HG02623 (cell line): ENCODE data around the gene MPV17L2.

Experiments
- ATAC-seq: cut with Tn5 transposase; IDR thresholded peaks from one replicate; pipeline ENCODE4 v1.9.1; 2021; ENCODE audit warnings: moderate library complexity; ENCODE audit not compliant: unreplicated experiment

MPV17L2 gene

DNA sequence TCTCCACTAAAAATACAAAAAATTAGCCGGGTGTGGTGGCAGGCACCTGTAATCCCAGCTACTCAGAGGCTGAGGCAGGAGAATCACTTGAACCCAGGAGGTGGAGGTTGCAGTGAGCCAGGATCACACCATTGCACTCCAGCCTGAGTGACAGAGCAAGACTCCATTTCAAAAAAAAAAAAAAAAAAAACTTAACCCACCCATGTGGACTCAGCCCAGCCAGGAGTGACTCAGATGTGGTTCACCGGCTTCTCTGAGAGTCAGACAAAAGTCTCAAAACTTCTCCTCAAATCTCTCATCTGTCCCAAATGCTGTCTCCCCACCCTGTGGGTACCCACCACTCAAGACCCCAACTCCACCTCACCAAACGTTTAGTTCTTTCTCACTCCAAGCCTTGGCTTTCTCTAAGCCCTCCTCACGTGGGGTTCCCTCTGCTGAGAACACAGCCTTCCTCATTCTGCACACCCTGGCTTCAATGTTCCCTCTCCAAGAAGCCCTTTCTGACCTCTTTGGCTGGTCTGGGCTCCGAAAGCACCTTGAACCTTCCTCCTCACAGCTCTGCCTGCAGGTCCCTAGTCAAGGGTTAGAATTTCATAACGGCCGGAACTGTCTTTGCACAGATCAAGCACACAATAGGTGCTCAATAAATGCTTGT is 21.9 kb downstream of the MPV17L2 start:
- no peak for ATAC-seq

DNA sequence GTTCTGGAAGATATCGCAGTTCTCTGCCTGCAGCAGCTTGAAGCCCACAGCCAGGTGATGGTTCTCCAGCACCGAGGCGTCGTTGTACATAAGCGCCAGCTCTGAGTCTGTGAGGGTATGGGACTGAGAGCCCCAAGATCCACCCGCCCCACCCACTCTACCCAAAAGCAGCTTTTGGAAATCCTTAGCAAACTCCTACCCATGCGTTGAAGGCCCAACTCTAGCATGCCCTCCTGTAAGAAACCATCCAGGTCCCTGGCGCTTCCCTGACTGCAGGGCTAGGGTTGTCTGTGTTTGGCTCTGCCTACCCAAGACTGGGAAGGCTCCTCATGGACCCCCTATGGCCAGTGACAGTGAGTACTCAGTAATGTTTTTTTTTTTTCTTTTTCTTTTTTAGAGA is 23.8 kb downstream of the MPV17L2 start:
- no peak for ATAC-seq

DNA sequence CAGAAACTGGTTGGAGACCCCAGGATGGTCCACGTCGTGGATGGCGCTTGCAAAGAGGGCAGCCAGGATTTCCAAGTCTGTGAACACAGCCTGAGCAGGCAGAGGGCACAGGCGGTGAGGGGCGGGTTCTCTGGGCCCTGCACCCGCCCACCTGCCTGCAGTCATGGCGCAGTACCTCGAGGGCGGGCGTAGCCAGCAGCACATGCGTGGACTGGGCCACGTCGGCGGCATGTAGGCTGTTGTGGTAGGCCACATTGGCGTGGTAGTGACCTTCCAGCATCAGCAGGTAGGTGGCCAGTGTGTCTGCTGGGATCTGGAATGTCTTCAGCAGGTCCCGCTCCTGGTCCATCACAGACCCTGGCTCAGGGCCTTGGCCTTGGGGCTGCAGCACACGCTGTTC is 25.1 kb downstream of the MPV17L2 start:
- no peak for ATAC-seq

DNA sequence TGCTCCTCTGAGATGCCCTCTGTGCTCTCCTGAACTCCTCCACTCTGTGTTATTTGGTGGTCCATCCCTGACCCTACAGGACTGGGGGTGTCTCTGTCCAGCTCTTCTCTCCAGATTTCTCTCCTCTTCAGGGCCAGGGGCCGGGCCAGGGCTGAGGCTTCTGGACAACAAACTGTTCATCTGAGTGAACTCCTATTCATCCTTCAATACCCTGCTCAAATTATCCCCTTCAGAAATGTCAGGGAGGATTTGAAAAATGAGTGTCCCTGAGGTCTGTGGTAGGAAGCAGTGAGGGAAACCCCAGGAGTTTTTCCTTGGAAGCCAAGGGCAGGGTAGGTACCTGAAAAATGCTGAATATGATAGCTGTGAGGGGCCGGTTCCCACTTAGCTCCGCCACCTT is 25.6 kb downstream of the MPV17L2 start:
- ATAC-seq = no peak

DNA sequence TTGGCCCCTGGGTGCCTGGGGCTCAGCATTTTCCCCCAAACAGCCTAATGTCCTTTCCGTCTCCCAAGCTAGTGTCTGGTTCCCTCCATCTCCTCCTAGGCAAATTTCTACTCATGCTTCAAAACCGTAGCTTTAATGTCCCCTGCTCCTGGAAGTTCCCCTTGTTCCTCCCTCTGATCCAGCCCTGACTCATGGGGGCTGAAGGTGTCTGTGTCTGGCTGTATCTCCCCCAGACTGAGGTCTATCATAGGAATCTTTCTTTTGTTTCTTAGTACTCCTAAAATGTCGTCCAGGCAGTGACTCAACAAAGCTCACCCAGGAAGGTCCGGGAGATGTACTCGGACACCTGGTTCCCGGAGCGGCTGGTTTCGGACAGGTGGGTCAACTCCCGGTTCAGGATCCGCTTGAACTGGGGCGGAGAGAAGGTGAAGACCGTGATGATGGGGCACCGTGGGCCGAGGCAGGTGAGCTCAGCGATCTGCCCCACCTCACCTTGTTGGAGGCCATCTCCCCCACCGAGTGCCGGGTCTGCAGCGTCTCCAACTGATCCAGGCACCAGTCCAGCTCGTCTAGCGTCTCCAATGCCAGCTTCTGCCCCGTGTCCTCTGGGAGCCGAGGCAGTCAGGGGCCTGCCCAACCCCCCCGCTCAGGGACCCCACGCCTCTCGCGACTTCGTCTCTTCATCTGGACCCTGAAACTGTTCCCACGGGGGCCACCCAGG is 27.1 kb downstream of the MPV17L2 start:
- ATAC-seq = no peak

DNA sequence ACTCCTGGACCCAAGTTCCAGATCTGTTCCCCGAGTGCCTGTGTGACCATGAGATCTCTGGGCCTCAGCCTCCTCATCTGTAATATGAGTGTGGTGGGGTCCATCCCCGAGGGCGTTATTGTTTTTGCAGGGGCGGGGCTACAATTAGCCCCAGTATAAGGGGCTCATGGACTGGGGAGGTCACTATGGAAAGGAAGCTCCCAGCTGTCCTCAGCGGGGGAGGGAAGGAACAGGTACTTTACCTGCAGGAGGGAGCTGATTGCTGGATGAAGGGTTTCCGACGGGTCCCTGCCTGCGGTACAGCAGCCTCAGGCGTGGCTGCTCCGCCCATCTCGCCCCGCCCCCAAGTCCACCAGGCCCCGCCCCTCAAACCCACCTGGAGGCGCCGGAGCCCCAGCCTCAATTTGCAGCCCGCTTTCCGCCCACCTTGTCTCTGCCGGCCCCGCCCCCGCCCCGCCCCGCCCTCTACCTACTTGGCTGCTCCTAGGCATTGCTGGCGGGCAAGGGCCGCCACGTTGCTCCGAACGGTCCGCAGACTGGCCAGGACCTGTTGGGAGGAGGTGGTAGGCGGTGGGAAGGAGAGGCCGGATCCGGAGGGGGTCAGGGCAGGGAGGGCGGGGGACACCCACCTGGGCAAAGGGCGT is 27.7 kb downstream of the MPV17L2 start:
- ATAC-seq = no peak

DNA sequence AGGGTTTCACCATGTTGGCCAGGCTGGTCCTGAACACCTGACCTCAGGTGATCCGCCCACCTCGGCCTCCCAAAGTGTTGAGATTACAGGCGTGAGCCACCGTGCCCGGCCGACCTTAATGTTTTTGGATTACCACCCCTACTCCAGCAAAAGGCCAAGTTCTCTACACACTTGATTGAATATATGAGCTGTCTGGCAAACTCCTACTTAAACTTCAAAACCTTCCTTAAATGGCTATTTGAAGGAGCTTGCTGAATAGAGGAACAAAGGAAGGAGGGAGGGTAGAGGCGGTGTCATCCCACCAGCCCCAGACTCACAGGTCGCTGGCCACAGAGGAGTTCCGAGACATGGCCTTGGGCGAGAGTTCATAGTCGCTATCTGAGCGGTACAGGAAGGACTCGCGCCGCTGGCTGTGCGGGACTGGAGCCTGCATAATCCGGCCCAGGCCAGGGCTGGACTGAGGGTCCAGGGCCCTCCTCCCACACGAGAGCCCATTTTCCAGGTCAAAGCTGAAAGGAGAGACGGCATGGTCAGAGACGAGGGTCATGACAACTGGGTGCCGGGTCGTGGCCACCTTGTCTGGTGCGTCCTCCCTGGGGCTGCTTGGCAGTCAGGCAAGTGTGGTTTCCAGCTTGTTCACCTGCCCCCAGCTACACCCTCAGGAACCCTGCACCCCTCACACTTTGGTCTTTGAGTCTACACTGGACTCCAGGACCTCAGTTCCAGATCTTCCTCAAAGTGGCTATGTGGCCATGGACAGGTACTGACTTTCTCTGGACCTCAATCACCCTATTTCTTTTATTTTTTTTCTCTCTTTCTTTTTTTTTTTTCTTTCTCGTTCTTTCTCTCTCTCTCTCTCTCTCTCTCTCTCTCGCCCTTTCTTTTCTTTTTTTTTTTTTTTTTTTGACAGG is 29.1 kb downstream of the MPV17L2 start:
- ATAC-seq = no peak

DNA sequence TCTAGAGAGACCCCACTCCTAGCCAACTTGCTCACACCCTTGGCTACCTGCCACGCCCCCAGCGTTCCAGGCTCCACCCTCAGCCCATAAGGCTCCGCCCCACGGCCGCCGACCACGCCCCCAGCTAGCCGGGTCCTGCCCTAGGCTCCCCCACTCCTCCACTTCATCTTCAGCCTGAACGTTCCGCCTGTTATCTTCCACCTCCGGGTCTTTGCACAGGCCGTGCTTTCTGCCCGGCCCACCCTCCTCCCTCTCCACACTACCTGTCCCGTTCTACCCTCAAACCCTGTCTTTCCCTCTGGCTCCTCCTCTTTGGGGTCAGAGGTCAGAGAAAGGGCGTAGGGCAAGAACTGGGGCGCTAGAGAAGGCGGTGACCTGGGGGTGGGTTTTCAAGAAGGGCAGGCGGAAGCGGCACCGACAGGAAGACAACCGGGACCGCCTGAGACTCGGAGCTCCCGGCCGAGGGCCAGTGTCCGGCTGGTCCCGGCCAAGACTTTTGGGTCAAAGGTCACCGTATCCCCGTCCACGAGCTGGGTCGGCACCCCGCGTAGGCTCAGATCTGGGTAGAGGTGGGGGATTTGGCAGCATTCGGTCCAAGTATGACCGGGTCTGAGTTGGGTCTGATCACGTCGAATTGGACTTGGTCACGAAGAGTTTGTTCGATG is 31.0 kb downstream of the MPV17L2 start:
- ATAC-seq = no peak

DNA sequence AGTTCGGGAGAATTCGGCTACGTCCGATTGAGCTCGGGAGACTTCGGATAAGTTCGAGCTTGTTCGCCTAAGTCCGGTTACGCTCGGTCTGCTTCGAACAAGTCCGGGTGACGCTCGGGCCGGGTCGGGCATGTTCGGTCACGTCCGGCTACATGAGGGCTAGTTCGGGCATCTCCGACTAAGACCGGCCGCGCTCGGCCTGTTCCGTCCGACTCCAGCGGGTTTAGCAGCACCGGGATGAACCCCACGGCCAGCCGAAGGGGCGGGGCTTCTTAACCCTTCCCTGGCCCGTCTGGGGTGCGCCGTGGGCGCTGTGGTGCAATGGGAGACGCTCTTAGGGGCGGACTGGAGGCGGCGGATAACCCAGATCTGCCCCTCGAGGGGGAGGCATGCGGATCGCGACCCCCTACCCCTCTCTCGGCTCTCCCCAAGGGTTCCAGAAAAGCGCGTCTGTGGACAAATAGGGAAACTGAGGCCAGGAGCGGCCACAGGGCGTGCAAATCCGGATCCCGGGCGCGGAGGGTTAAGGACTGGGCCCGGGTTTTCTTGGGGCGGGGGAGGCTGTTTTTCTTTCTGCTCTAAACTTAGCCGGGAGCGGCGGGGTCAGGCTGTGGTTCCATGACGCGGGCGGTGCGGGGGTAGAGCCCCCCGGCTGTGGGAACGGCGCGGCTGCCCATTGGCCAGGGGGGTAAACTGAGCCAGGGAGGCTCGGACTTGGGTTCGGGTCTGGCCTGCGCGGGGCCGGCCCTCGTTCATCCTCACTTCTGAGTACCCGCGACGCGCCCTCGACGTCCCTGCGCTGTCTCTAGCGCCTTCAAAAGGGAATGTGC is 31.7 kb downstream of the MPV17L2 start:
- ATAC-seq = peak; percentile 92

DNA sequence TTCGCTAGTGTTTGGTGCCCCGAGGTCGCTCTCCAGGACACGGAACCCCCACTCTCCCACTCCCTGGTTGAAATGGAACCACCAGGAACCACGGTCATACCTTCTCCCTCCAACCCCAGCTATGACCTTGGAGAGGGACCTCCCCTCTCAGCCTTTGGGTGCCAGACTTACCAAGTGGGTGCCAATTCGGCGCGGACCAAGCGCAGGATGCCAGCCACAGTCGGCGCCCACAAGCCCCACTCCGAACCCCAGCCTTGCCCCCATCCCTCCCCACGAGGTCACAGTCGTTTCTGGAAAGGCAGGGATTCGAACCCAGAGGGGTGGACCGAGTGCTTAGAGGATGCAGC is 32.3 kb downstream of the MPV17L2 start:
- no peak for ATAC-seq

DNA sequence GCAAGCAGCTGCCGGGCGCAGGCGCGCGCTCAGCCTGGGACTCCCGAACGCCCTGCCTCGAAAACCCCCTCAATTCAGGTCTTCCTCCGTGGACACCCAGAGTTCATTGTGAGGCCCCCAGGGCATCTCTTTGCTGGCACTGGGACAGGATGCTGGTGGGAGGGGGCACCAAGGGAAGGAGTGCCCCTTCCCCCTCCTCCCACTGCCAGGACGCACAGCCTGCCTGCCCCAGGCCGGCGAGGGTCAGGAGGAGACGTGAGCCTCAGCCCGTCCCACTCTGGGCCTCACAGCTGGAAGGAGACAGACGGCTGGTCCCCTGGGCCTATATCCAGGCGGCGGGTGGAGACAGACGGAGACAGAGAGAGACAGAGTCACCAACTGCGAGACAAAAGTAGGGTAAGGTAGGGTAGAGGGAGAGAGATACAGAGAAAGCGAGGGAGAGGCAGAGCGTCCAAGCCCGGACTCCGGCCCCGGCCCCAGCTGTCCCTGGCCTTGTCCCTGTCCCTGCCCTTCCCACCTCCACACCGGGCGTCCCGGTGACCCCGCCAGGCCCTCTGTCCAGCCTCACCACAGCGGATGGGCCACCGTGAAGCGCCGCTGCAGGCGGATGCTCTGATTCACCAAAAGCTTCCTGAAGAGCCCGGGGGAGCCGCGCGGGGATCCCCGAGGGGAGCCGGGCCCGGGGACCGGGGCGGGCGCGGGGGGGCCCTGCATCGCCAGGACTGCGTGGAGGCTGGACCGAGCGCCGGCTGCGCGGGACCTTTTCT is 32.9 kb downstream of the MPV17L2 start, which contains the start of gene PDE4C:
Gene PDE4C, minus strand, starts transcription at position 737 of the 767 bp plus-strand sequence. Its CDS starts 23 bp downstream, at position 714.
- no peak for ATAC-seq

DNA sequence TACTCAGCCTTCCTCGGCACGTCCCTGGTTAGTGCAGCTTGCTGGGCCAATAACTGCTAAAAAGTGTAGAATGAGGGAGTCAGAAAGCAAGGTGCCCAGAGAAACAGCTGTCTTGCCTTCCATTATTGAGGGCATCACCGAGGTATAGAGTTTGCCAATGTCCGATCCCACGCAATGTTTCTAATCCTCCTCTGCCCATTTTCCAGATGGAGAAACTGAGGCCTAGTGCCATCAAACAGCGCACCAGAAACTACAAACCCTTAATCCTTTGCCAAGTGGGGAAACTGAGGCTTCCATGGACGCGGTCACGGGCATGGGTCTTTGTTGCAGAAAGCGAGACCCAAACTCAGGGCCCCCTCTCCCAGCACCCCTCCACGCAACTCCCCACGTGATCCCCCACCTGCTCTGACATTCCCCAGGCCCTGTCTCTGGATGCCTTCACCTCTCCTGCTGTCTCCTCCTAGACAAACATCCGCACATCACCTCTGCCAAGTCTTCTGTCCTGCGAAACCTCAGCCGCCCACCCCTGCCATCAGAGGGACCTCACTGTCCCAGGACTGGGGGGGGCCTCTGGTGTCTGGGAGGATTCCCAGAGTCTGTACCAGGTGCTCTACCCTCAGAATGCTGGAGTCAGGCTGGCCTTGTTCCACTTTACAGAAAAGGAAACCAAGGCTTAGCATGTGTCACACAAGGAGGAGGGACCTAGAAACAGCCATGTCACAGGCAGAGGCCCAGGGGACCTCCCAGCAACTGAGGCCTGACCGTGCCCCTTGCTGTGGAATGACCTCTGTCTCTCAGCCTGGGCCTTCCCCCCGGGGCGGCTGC is 34.1 kb downstream of the MPV17L2 start:
- no peak for ATAC-seq

DNA sequence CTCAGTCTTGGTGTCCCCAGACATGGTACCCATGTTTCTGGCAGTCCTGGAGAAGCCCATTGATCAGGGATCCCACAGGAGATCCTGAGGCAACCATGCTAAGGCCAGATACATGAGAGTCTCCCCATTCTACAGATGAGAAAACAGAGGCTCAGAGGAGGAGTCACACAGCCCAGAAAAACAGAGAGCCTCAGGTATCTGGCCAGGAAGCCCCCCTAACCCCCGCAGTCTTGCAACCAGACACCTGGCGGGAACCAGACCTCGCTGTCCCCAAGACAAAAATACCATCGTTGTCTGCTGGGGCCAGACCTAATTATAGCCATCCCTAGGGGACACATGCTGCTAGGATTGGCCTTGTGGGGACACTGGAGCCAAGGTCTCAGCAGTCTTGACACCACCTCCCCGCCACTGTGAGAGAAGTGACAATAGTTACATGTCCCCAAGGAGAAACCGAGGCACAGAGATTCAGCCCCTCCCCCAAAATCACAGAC is 34.8 kb downstream of the MPV17L2 start:
- ATAC-seq = no peak

DNA sequence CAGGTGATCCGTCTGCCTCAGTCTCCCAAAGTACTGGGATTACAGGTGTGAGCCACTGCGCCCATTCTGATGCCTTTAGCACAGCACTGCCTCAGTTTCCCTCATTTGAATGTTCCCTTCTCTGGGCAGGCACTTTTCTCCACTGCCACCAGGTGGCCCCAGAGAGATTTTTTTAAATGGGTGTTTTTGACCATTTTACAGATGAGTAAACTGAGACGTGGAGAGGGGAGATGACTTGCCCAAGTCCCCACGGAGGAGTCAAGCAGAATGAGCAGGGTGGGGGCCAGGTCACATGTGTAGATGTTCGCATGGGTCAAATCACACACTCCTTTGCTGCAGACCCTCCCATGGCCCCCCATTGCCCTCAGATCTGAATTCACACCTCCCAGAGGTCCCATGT is 36.5 kb downstream of the MPV17L2 start:
- ATAC-seq = no peak

DNA sequence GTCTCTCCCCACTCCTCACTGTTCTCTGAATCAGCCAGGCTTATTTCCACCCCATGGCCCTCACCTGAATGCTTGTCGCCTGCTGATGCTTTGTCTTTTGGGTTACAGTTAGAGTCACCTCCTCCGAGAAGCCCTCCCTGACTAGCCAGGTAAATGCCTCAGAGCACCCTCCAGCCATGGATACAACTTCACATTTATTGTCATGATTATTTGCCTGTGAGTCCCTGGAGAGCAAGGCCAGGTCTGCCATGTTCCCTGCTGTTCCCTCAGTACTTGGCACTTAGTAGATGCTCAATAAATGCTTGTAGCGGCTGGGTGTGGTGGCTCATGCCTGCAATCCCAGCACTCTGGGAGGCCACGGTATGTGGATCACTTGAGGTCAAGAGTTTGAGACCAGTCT is 36.9 kb downstream of the MPV17L2 start:
- no peak for ATAC-seq

DNA sequence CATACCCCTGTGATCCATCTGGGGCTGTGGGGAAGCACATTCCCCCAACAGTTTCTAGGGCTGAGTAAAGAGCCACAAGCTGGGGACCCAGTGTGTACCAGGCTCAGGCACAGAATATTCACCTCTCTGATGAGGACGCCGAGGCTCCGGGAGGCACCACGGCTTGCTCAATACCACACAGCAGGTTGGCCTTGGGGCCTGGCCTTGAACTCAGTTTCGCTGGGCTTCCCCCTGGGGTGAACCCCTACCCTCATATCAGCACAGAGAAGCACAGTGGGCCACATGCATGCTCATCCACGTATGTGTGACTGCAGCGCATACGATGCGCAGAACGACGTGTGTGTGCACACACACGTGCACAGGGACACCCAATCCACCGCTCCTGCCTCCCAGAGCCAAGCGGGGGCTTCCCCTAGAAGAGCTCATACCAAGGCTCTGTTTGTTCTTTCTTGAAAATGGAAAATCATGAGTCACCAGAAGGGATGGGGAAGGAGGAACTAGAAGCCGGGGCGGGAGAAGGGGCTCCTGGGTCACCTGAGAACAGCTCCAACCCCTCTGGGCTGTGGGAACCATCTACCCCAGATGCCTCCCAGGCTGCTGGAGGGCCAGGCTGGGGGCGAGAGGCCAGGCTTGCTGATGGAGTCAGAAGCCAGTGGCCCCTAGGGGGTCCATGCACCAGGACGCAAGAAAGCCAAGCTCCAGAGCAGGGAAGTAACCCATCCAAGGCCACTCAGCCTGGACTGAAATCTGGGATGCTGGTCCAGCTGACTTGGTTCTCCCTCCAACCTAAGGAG is 38.1 kb downstream of the MPV17L2 start:
- ATAC-seq = no peak

DNA sequence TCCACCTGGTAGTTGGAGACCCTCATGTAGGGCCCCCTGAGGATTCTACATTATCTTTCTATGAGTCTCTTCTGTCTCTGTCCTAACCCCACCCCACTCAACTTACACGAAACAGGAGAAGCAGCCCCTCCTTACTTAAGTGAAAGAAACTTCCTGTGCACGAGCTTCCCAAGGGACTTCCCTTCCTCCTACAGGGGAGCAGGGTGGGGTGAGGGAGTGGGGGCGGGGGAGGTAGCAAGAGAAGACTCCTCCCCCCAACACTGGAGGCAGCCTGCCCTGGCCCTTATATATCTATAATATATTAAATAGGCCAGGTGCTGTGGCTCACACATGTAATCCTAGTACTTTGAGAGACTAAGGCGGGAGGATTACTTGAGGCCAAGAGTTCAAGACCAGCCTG is 38.8 kb downstream of the MPV17L2 start:
- no peak for ATAC-seq
